A549 treated with dexamethasone at 1 μM for 4 hours (cell line): ENCODE results near the gene GPR78. TPM values are rescaled to one million over a fixed set of nuclear protein-coding genes. Genes with fewer than 3 reads are reported as not detected.

ENCODE experiments used
- total RNA-seq: library from RNA; stranded (reverse); fragments of 200-300 nt; extraction: Qiagen RNA extraction; gene quantifications from 5 replicates; pipeline ENCODE4 v1.2.3, GENCODE V29; 2022

The GPR78 gene, protein sequence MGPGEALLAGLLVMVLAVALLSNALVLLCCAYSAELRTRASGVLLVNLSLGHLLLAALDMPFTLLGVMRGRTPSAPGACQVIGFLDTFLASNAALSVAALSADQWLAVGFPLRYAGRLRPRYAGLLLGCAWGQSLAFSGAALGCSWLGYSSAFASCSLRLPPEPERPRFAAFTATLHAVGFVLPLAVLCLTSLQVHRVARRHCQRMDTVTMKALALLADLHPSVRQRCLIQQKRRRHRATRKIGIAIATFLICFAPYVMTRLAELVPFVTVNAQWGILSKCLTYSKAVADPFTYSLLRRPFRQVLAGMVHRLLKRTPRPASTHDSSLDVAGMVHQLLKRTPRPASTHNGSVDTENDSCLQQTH
- total RNA-seq = 0.09 TPM in 1 of 5 replicates, not detected in the others

DNA sequence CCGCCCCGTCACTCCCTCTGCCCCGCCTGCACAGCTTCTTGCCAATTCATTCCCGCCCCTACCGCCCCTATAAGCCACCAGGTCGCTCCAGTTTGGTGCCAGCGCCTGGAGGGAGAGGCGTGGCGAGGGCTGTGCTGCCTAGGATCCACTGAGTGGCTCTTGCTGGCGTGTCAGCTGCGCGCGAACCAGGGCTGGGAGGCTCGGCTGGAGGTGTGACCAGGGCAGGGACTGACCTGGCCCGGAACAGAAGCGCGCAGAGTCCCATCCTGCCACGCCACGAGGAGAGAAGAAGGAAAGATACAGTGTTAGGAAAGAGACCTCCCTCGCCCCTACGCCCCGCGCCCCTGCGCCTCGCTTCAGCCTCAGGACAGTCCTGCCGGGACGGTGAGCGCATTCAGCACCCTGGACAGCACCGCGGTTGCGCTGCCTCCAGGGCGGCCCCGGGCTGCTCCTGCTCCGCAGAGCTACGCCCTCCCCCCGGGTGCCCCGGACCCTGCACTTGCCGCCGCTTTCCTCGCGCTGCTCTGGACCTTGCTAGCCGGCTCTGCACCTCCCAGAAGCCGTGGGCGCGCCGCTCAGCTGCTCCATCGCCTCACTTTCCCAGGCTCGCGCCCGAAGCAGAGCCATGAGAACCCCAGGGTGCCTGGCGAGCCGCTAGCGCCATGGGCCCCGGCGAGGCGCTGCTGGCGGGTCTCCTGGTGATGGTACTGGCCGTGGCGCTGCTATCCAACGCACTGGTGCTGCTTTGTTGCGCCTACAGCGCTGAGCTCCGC is at the start of gene GPR78:
Gene GPR78 (plus strand): TSS at position 72 of the 773 bp plus-strand sequence. CDS start 591 bp downstream, at position 663.

DNA sequence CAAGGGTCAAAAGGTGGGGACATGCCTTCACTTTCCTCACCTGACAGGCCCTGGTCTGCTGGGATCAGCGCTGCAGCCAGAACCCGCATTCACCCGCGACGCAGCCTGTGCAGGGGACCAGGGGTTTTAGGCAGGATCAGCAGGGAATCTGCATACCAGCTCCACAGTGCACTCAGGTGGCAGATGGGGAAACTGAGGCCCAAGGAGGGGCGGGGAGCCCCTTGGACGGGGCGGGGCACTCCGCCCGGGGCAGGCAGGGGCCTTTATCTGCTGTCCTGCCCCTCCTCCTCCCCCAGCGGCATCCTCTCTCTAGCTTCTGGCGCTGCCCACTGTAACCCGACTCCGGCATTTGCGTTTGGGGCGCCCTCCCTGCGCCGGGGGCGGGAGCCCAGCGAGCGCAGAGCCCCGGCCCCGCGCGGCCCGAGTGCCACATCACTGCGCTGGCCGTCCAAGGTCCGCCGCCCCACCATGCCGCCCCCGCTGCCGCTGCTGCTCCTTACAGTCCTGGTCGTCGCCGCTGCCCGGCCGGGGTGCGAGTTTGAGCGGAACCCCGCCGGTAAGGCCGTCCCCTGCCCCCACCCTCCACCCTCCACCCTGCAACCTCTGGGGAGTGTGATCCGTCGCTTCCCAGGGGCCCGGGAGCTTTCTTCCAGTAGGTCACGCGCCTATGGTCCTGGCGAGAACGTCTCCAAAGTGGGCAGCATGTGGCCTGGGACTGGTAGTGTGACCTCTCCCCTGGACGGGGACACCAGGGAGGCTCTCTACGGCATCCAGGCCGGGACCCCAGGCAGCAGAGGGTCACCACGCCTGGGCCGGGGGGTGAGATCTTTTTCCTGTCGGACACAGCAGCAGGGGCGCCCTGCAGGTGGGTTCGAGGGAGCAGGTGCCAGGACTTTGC is 12.4 kb downstream of the GPR78 start, which contains the start of gene CPZ:
Gene CPZ (plus strand): TSS at position 400 of the 898 bp plus-strand sequence. CDS start 69 bp downstream, at position 469.

Other genes with a start within 250 kb of the GPR78 start
- gene ACOX3, start 139.7 kb upstream of the GPR78 start, total RNA-seq = 8.9 to 10.2 TPM (median 9.9 TPM) in 5 replicates
- 5.4 to 6.8 TPM (median 6.2 TPM) in 5 replicates for gene TRMT44, start 139.6 kb upstream of the GPR78 start, total RNA-seq
- gene CPZ, start 12.4 kb downstream of the GPR78 start, total RNA-seq = 0.11 to 0.40 TPM (median 0.26 TPM) in 5 replicates